H1 (cell line): ENCODE data around the gene SH3RF3. TPM values are rescaled to one million over a fixed set of nuclear protein-coding genes. Genes with fewer than 3 reads are reported as not detected.

Experiments used
- BCL11A ChIP-seq, 2 experiments: IDR thresholded peaks; one replicate each; pipeline ENCODE4 v1.6.1; 2011; ENCODE audit warnings: low read depth in 2 of 2, low read length in 2 of 2, mild to moderate bottlenecking in 2 of 2
- CEBPB ChIP-seq: IDR thresholded peaks from 2 replicates; pipeline ENCODE4 v1.6.1; 2012; ENCODE audit warnings: low read depth, low read length
- HDAC6 ChIP-seq: IDR thresholded peaks from one replicate; pipeline ENCODE4 v1.7.1; 2012; ENCODE audit warnings: low read depth, mild to moderate bottlenecking, inconsistent platforms, low read length, moderate library complexity
- KDM5A ChIP-seq: fragments of 200-600 bp; IDR thresholded peaks from 2 replicates; pipeline ENCODE4 v1.7.1; 2012; ENCODE audit warnings: mild to moderate bottlenecking, low read length, inconsistent platforms, mixed read lengths
- MAFK ChIP-seq: IDR thresholded peaks from 2 replicates; pipeline ENCODE4 v1.6.1; 2012; ENCODE audit warnings: low read depth, mild to moderate bottlenecking, improper control_type of control experiment, low read length
- PHF8 ChIP-seq: fragments of 200-600 bp; sonication (generic); conservative IDR thresholded peaks from 2 replicates; pipeline ENCODE4 v1.7.1; 2012; ENCODE audit warnings: low read depth, mild to moderate bottlenecking, inconsistent platforms, low read length, moderate library complexity
- RFX5 ChIP-seq: IDR thresholded peaks from 2 replicates; pipeline ENCODE4 v1.6.1; 2011; ENCODE audit warnings: low read depth, low read length, improper control_type of control experiment, borderline replicate concordance
- SIRT6 ChIP-seq: IDR thresholded peaks from one replicate; pipeline ENCODE4 v1.7.1; 2012; ENCODE audit warnings: low read length, inconsistent platforms
- SRF ChIP-seq: IDR thresholded peaks from 2 replicates; pipeline ENCODE4 v1.6.1; 2011; ENCODE audit warnings: mild to moderate bottlenecking, low read depth, low read length, moderate library complexity
- TEAD4 ChIP-seq: IDR thresholded peaks from 2 replicates; pipeline ENCODE4 v1.6.1; 2012; ENCODE audit warnings: low read depth, low read length, inconsistent platforms, mixed read lengths
- ZNF274 ChIP-seq: IDR thresholded peaks from 2 replicates; pipeline ENCODE4 v1.7.0; 2012; ENCODE audit warnings: low read length, borderline replicate concordance; ENCODE audit errors: extremely low read depth
- polyA plus RNA-seq, 7 experiments: library from polyadenylated mRNA; depleted of rRNA in 3 of 7; stranded (reverse) in 5 of 7; unstranded in 2 of 7; fragments of >200 nt in 5 of 7; fragments of 200-250 nt in 2 of 7; gene quantifications; 1 replicate in 5 of 7; 2 replicates in 1 of 7; 4 replicates in 1 of 7; pipeline versions ENCODE4 v1.2.1 to v1.2.3, GENCODE V29; 2011 to 2013; ENCODE audit warnings: missing spikeins in 2 of 7, mixed read lengths in 2 of 7
- total RNA-seq: library from RNA; stranded (reverse); fragmentation: NEBNext Ultra II Directional; extraction: Animal tissue kit (Norgen Biotek cat#: 25700); gene quantifications from 2 replicates; pipeline ENCODE4 v1.2.1, GENCODE V29; 2021
- TF ChIP-seq, protein P1 (sequence below): fragments of 300-600 bp; sonication (generic); IDR thresholded peaks from 2 replicates; pipeline ENCODE4 v1.7.1; 2012; ENCODE audit warnings: low read length, moderate library complexity, mild to moderate bottlenecking, inconsistent platforms; ENCODE audit not compliant: insufficient replicate concordance

The SH3RF3 gene
- total and polyA plus RNA-seq, 2 of the 8 experiments (the other 6 are each of a cell fraction or from before 2014, with no cell fraction given): 0.11 to 0.65 TPM

DNA sequence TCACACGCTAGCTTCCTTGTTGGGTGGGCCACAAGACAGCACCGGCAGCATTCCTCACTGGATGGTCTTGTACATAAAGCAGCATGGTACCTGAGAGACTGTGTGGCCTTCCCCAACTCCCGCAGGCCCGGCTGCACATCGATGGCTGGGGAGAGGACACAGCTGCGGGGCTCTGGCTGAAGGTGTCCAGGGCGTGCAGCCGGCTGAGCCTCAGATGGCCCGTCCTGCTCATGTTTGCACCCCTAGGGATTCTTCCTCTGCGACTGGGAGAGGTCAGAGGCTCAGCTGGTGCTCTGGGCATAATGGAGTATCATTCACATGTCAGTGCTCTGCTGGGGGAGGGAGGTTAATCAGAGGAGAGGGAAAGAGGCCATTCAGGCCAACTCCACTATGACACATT, 276.9 kb downstream of the SH3RF3 start (continued):
- TF ChIP-seq, protein P1, sequence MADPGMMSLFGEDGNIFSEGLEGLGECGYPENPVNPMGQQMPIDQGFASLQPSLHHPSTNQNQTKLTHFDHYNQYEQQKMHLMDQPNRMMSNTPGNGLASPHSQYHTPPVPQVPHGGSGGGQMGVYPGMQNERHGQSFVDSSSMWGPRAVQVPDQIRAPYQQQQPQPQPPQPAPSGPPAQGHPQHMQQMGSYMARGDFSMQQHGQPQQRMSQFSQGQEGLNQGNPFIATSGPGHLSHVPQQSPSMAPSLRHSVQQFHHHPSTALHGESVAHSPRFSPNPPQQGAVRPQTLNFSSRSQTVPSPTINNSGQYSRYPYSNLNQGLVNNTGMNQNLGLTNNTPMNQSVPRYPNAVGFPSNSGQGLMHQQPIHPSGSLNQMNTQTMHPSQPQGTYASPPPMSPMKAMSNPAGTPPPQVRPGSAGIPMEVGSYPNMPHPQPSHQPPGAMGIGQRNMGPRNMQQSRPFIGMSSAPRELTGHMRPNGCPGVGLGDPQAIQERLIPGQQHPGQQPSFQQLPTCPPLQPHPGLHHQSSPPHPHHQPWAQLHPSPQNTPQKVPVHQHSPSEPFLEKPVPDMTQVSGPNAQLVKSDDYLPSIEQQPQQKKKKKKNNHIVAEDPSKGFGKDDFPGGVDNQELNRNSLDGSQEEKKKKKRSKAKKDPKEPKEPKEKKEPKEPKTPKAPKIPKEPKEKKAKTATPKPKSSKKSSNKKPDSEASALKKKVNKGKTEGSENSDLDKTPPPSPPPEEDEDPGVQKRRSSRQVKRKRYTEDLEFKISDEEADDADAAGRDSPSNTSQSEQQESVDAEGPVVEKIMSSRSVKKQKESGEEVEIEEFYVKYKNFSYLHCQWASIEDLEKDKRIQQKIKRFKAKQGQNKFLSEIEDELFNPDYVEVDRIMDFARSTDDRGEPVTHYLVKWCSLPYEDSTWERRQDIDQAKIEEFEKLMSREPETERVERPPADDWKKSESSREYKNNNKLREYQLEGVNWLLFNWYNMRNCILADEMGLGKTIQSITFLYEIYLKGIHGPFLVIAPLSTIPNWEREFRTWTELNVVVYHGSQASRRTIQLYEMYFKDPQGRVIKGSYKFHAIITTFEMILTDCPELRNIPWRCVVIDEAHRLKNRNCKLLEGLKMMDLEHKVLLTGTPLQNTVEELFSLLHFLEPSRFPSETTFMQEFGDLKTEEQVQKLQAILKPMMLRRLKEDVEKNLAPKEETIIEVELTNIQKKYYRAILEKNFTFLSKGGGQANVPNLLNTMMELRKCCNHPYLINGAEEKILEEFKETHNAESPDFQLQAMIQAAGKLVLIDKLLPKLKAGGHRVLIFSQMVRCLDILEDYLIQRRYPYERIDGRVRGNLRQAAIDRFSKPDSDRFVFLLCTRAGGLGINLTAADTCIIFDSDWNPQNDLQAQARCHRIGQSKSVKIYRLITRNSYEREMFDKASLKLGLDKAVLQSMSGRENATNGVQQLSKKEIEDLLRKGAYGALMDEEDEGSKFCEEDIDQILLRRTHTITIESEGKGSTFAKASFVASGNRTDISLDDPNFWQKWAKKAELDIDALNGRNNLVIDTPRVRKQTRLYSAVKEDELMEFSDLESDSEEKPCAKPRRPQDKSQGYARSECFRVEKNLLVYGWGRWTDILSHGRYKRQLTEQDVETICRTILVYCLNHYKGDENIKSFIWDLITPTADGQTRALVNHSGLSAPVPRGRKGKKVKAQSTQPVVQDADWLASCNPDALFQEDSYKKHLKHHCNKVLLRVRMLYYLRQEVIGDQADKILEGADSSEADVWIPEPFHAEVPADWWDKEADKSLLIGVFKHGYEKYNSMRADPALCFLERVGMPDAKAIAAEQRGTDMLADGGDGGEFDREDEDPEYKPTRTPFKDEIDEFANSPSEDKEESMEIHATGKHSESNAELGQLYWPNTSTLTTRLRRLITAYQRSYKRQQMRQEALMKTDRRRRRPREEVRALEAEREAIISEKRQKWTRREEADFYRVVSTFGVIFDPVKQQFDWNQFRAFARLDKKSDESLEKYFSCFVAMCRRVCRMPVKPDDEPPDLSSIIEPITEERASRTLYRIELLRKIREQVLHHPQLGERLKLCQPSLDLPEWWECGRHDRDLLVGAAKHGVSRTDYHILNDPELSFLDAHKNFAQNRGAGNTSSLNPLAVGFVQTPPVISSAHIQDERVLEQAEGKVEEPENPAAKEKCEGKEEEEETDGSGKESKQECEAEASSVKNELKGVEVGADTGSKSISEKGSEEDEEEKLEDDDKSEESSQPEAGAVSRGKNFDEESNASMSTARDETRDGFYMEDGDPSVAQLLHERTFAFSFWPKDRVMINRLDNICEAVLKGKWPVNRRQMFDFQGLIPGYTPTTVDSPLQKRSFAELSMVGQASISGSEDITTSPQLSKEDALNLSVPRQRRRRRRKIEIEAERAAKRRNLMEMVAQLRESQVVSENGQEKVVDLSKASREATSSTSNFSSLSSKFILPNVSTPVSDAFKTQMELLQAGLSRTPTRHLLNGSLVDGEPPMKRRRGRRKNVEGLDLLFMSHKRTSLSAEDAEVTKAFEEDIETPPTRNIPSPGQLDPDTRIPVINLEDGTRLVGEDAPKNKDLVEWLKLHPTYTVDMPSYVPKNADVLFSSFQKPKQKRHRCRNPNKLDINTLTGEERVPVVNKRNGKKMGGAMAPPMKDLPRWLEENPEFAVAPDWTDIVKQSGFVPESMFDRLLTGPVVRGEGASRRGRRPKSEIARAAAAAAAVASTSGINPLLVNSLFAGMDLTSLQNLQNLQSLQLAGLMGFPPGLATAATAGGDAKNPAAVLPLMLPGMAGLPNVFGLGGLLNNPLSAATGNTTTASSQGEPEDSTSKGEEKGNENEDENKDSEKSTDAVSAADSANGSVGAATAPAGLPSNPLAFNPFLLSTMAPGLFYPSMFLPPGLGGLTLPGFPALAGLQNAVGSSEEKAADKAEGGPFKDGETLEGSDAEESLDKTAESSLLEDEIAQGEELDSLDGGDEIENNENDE: no peak
- no peak for TF ChIP-seq KDM5A
- TF ChIP-seq SRF: no peak
- no peak for TF ChIP-seq HDAC6
- no peak for TF ChIP-seq BCL11A (IDR thresholded peaks at IDR 0.05; ENCODE audit: low read depth in 2 of 2, low read length in 2 of 2)
- no peak for TF ChIP-seq CEBPB
- TF ChIP-seq MAFK: no peak
- TF ChIP-seq ZNF274: no peak
- no peak for TF ChIP-seq TEAD4
- TF ChIP-seq PHF8: no peak
- no peak for TF ChIP-seq RFX5
- TF ChIP-seq SIRT6: no peak
